KBM-7 (cell line): Measurements from ENCODE around the gene TBCD.
"Not testable (repeated sequence)": the region's sequence is repeated elsewhere in the genome, so short reads cannot be mapped to it uniquely, and the experiment has no call there.

Experiments
- DNase-seq: peaks from one replicate; pipeline ENCODE4 v3.0.0-alpha.2; 2015
- in situ Hi-C: fragments of 300-500 bp; cut with MboI; formaldehyde crosslinking; loops from 2 replicates; pipeline ENCODE4 v1.14.3; 2020; ENCODE audit warnings: low sequenced_read_pairs, low pct_unique_long_range_greater_than_20kb, mixed read lengths

TBCD gene

DNA sequence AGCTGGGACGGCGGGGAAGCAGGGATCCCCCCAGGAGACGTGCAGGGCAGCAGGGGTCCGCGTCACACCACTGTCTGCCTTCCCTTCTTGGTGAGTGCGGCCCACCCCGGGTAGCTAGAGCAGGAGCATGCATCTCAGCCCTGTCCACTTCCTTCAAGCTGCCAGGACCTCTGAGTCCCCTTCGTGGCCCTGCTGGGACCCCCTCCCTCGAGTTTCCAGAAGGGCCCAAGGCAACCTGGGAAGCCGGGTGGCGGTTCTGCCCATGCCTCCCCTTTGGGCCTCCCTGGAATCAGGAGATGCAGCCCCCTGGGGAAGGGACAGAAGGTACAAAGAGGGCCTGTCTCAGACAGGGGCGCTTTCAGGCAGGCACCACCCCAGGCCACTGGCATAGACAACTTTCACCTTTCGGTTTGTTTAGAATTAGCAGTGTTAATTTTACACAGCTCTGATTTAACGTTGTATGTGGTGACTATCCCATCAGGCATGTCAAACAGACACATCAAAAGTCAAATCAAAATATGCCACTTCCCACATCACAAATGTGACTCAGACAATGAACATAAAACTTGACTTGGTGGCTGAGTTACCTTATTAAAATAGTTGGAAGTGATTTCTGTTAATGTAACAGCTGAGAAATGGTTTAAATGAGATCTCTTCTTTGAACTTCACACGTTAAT lies 233.0 kb downstream of the TBCD start:
- no peak for DNase-seq
- in situ Hi-C loops, result no loop called here

DNA sequence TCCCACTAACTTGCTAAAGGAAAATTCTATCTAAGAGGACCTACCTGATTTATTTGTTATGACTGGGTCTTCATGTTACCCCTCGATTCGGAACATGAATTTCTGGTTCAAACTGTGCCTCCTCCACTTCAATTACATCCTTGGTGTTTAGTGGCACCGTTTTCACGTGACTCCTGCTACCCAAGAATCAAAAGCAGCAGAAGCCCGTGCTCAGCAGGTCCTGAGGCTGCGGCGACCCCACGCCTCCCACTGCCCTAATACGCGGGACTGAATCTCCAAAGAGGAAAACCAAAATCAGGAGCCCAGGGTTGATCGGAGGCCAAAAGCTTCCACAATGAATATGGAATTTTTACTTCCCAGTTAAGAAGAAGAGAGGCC lies 233.6 kb downstream of the TBCD start:
- in situ Hi-C loops, result no loop called here

DNA sequence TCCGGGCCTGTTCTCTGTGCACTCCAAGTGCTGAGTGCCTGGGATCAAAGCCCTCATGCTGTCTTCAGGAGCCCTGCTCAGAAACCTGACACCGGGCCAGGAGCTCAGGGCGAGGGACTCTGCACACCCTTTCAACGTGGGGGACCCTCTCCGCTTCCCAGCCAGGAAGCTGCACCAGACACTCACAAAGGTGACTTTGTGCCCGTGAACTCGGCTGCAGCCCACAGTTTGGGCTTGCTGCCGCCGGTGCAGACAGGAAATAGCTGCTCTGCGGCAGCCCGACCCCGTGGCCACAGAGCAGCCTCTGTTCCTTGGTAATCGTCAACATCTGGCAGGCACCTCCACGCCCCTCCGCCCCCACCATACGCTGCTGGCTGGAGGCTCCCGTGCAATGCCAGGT lies 234.1 kb downstream of the TBCD start:
- in situ Hi-C loops, result no loop called here
- peak; percentile 79 for DNase-seq

More for the DNA sequence above, 233.6 kb downstream of the TBCD start:
- no peak for DNase-seq

DNA sequence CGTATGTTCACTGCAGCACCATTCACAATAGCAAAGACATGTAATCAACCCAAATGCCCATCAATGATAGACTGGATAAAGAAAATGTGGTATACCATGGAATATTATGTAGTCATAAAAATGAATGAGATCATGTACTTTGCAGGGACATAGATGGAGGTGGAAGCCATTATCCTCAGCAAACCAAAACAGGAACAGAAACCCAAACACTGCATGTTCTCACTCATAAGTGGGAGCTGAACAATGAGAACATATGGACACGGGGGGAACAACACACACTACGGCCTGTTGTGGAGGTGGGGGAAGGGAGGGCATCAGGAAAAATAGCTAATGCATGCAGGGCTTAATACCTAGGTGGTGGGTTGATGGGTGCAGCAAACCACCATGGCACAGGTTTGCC lies 237.2 kb downstream of the TBCD start:
- in situ Hi-C loops, DNase-seq: not testable (repeated sequence)

DNA sequence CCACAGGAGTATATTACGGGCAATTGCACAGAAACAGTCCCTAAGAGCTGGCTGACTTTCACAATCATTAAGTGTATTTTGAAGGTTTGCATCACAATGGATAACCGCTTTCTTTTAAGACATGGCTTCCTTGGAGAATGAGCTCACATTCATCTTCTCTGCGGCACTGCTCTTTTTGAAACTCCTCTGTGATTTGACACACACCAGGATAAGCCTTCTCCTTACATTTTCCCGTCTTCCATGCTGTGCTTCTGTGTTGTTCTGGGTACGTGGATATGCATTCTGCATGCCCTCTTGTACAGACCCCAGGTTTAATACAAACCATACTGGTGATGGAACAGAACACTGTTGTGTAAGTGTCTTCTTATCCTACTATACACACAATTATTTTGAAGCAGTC lies 238.0 kb downstream of the TBCD start:
- in situ Hi-C loops, result no loop called here
- no peak for DNase-seq

DNA sequence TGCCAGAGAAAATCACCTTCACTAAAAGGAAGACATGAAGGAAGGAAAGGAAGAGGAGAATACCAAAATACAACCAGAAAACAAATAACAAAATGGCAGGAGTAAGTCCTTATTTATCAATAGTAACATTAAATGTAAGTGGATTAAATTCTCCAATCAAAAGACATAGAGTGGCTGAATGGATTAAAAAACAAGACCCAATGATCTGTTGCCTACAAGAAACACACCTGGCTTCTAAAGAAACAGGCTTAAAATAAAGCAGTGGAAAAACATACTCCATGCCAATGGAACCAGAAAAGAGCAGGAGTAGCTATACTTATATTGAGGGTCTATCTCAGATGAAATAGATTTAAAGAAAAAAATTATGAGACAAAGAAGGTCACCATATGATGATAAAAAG lies 241.1 kb downstream of the TBCD start:
- DNase-seq, result no peak
- in situ Hi-C loops, result no loop called here
